ENCODE data around the gene FOXP4. TPM values are rescaled to one million over a fixed set of nuclear protein-coding genes. Genes with fewer than 3 reads are reported as not detected.

FOXP4 gene
- total RNA-seq, 2 donors from 2014 or later = 25.9 to 27.7 TPM

GRCh38 chr6:41621367-41621766, 75.2 kb downstream of the FOXP4 start:
- peaks cover 0 to 6% of the 10 kb centered on the region in 2 donors for H3K36me3 Mint-ChIP-seq (ENCODE audit: insufficient read depth in 2 of 2)
- no peak overlapping the region for H3K4me3 Mint-ChIP-seq
- DNase-seq (no peak), ATAC-seq (replicated peaks in 1 of 2) (no peak)
- peaks cover 2 to 5% of the 10 kb centered on the region in 2 donors for H3K9me3 Mint-ChIP-seq
- H3K4me1 Mint-ChIP-seq (ENCODE audit: low read depth) = peaks cover 9% of the 10 kb centered on the region
- H3K27me3 Mint-ChIP-seq (ENCODE audit: low read depth) = peaks cover 7% of the 10 kb centered on the region
- H3K27ac Mint-ChIP-seq = no peak overlapping the region

- Mint-ChIP-seq H3K4me3 (no peak overlapping the region), H3K27me3 (ENCODE audit: low read depth) (peaks cover 7% of the 10 kb centered on the region), H3K4me1 (ENCODE audit: low read depth) (peaks cover 12% of the 10 kb centered on the region), H3K9me3 (peaks cover 2 to 5% of the 10 kb centered on the region in 2 donors), H3K36me3 (ENCODE audit: insufficient read depth in 2 of 2) (peaks cover 0 to 6% of the 10 kb centered on the region in 2 donors), H3K27ac (no peak overlapping the region)
- DNase-seq (no peak), ATAC-seq (replicated peaks in 1 of 2) (no peak)
Measured at GRCh38 chr6:41621802-41622201, 75.6 kb downstream of the FOXP4 start.

- Mint-ChIP-seq H3K27me3 (ENCODE audit: low read depth) (peaks cover 7% of the 10 kb centered on the region), H3K27ac (no peak overlapping the region), H3K9me3 (peaks cover 2 to 5% of the 10 kb centered on the region in 2 donors), H3K4me3 (no peak overlapping the region), H3K4me1 (ENCODE audit: low read depth) (peaks cover 12% of the 10 kb centered on the region), H3K36me3 (ENCODE audit: insufficient read depth in 2 of 2) (peaks cover 0 to 6% of the 10 kb centered on the region in 2 donors)
- ATAC-seq (replicated peaks in 1 of 2) (no peak), DNase-seq (no peak)
Measured at GRCh38 chr6:41622206-41622988, 76.2 kb downstream of the FOXP4 start.

- Mint-ChIP-seq H3K9me3 (peaks cover 2 to 5% of the 10 kb centered on the region in 2 donors), H3K36me3 (ENCODE audit: insufficient read depth in 2 of 2) (peaks cover 0 to 6% of the 10 kb centered on the region in 2 donors), H3K27me3 (ENCODE audit: low read depth) (peaks cover 7% of the 10 kb centered on the region), H3K4me3 (no peak overlapping the region), H3K27ac (no peak overlapping the region), H3K4me1 (ENCODE audit: low read depth) (peaks cover 12% of the 10 kb centered on the region)
- DNase-seq (no peak), ATAC-seq (replicated peaks in 1 of 2) (no peak)
Measured at GRCh38 chr6:41623330-41623729, 77.1 kb downstream of the FOXP4 start.

GRCh38 chr6:41624621-41625380, 78.6 kb downstream of the FOXP4 start:
- Mint-ChIP-seq H3K9me3 (peaks cover 2 to 5% of the 10 kb centered on the region in 2 donors), H3K4me3 (no peak overlapping the region), H3K27me3 (ENCODE audit: low read depth) (peaks cover 7% of the 10 kb centered on the region), H3K27ac (no peak overlapping the region), H3K36me3 (ENCODE audit: insufficient read depth in 2 of 2) (peaks cover 0 to 6% of the 10 kb centered on the region in 2 donors), H3K4me1 (ENCODE audit: low read depth) (peaks cover 12% of the 10 kb centered on the region)
- no peak for DNase-seq
- ATAC-seq (replicated peaks in 1 of 2) = no peak

- ATAC-seq (replicated peaks in 1 of 2) = no peak
- Mint-ChIP-seq H3K4me1 (ENCODE audit: low read depth) (peaks cover 12% of the 10 kb centered on the region), H3K4me3 (no peak overlapping the region), H3K9me3 (peaks cover 2 to 5% of the 10 kb centered on the region in 2 donors), H3K36me3 (ENCODE audit: insufficient read depth in 2 of 2) (peaks cover 0 to 6% of the 10 kb centered on the region in 2 donors), H3K27me3 (ENCODE audit: low read depth) (peaks cover 7% of the 10 kb centered on the region), H3K27ac (no peak overlapping the region)
- no peak for DNase-seq
Measured at GRCh38 chr6:41625442-41625841, 79.3 kb downstream of the FOXP4 start.

- Mint-ChIP-seq H3K9me3 (peaks cover 2 to 3% of the 10 kb centered on the region in 2 donors), H3K36me3 (ENCODE audit: insufficient read depth in 2 of 2) (peaks cover 0 to 6% of the 10 kb centered on the region in 2 donors), H3K4me1 (ENCODE audit: low read depth) (peaks cover 12% of the 10 kb centered on the region), H3K27me3 (ENCODE audit: low read depth) (peaks cover 7% of the 10 kb centered on the region), H3K27ac (no peak overlapping the region), H3K4me3 (no peak overlapping the region)
- ATAC-seq (replicated peaks in 1 of 2) (no peak), DNase-seq (no peak)
Measured at GRCh38 chr6:41626022-41626421, 79.8 kb downstream of the FOXP4 start.

- ATAC-seq (replicated peaks in 1 of 2) = no peak
- Mint-ChIP-seq H3K36me3 (ENCODE audit: insufficient read depth in 2 of 2) (peaks cover 0 to 4% of the 10 kb centered on the region in 2 donors), H3K4me1 (ENCODE audit: low read depth) (peaks cover 12% of the 10 kb centered on the region), H3K9me3 (no peaks in the 10 kb centered on the region), H3K27me3 (ENCODE audit: low read depth) (peaks cover 7% of the 10 kb centered on the region), H3K4me3 (no peak overlapping the region), H3K27ac (no peak overlapping the region)
- no peak for DNase-seq
Measured at GRCh38 chr6:41626917-41627316, 80.7 kb downstream of the FOXP4 start.

GRCh38 chr6:41629128-41629527, 82.9 kb downstream of the FOXP4 start:
- Mint-ChIP-seq H3K27ac (no peak overlapping the region), H3K9me3 (no peaks in the 10 kb centered on the region), H3K4me1 (ENCODE audit: low read depth) (peaks cover 12% of the 10 kb centered on the region), H3K36me3 (ENCODE audit: insufficient read depth in 2 of 2) (no peaks in the 10 kb centered on the region), H3K4me3 (no peak overlapping the region), H3K27me3 (ENCODE audit: low read depth) (peaks cover 7% of the 10 kb centered on the region)
- DNase-seq (no peak), ATAC-seq (replicated peaks in 1 of 2) (no peak)

GRCh38 chr6:41630069-41630468, 83.9 kb downstream of the FOXP4 start:
- H3K27ac Mint-ChIP-seq = no peak overlapping the region
- ATAC-seq (replicated peaks in 1 of 2) = no peak
- no peak for DNase-seq
- H3K4me1 Mint-ChIP-seq (ENCODE audit: low read depth) = peaks cover 10% of the 10 kb centered on the region
- H3K4me3 Mint-ChIP-seq = no peak overlapping the region
- H3K9me3 Mint-ChIP-seq = no peaks in the 10 kb centered on the region
- no peaks in the 10 kb centered on the region for H3K36me3 Mint-ChIP-seq (ENCODE audit: insufficient read depth in 2 of 2)
- H3K27me3 Mint-ChIP-seq (ENCODE audit: low read depth) = peaks cover 16% of the 10 kb centered on the region

GRCh38 chr6:41630946-41631345, 84.8 kb downstream of the FOXP4 start:
- H3K4me1 Mint-ChIP-seq (ENCODE audit: low read depth) = peaks cover 4% of the 10 kb centered on the region
- ATAC-seq (replicated peaks in 1 of 2) (no peak), DNase-seq (no peak)
- H3K4me3 Mint-ChIP-seq = no peak overlapping the region
- no peaks in the 10 kb centered on the region for H3K9me3 Mint-ChIP-seq
- peaks cover 25% of the 10 kb centered on the region for H3K27me3 Mint-ChIP-seq (ENCODE audit: low read depth)
- no peaks in the 10 kb centered on the region for H3K36me3 Mint-ChIP-seq (ENCODE audit: insufficient read depth in 2 of 2)
- no peak overlapping the region for H3K27ac Mint-ChIP-seq

- peaks cover 38% of the 10 kb centered on the region for H3K27me3 Mint-ChIP-seq (ENCODE audit: low read depth)
Measured at GRCh38 chr6:41633056-41633634, 87.0 kb downstream of the FOXP4 start.

GRCh38 chr6:41634657-41635056, 88.5 kb downstream of the FOXP4 start:
- DNase-seq (no peak), ATAC-seq (replicated peaks in 1 of 2) (no peak)
- H3K4me3 Mint-ChIP-seq = no peak overlapping the region
- H3K9me3 Mint-ChIP-seq = no peaks in the 10 kb centered on the region
- H3K27ac Mint-ChIP-seq = no peak overlapping the region
- peaks cover 46% of the 10 kb centered on the region for H3K27me3 Mint-ChIP-seq (ENCODE audit: low read depth)
- no peaks in the 10 kb centered on the region for H3K36me3 Mint-ChIP-seq (ENCODE audit: insufficient read depth in 2 of 2)
- peaks cover 6% of the 10 kb centered on the region for H3K4me1 Mint-ChIP-seq (ENCODE audit: low read depth)

More at GRCh38 chr6:41633056-41633634, 87.0 kb downstream of the FOXP4 start:
- no peak for ATAC-seq (replicated peaks in 1 of 2)
- Mint-ChIP-seq H3K36me3 (ENCODE audit: insufficient read depth in 2 of 2) (no peaks in the 10 kb centered on the region), H3K9me3 (no peaks in the 10 kb centered on the region), H3K27ac (no peak overlapping the region), H3K4me3 (no peak overlapping the region), H3K4me1 (ENCODE audit: low read depth) (peaks cover 6% of the 10 kb centered on the region)
- no peak for DNase-seq
